ENCODE measurements around the gene GCG. TPM values are rescaled to one million over a fixed set of nuclear protein-coding genes. Genes with fewer than 3 reads are reported as not detected.

The GCG gene
- total RNA-seq, 3 donors from 2014 or later = not detected

DNA sequence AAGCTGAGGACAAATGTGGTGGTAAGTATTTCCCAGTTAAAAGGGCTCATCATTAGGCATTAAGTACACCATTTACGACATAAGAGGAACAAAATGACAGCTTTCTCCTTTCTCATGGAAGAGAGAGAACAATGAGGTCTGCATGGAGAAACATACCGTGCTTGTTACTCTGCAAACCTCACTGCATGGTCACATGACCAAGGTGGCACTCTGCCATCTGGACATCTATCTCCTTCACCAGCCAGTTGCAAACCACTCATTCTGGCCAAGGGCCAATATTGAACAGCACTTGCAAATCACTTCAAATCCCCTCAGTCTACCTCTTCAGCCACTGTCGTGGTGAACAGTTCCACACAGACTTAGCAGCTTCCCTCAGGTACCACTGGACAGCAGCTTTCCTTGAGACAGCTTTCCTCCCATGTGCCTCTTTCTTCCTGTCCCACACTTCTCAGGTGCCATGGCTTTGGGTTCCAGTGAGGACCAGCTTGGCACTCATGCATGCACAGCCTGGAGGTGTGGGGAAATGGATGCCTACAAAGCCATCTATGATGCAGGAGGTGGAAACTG is 48.5 kb downstream of the GCG start:
- DNase-seq (no peak), ATAC-seq (no peak)
- no peaks in the 10 kb centered on the region for H3K36me3 Mint-ChIP-seq (ENCODE audit: insufficient read depth)
- H3K4me1 Mint-ChIP-seq (ENCODE audit: low read depth) = no peaks in the 10 kb centered on the region
- no peak overlapping the region for H3K4me3 Mint-ChIP-seq
- no peaks in the 10 kb centered on the region for H3K27me3 Mint-ChIP-seq (ENCODE audit: low read depth)
- H3K9me3 Mint-ChIP-seq = no peaks in the 10 kb centered on the region

DNA sequence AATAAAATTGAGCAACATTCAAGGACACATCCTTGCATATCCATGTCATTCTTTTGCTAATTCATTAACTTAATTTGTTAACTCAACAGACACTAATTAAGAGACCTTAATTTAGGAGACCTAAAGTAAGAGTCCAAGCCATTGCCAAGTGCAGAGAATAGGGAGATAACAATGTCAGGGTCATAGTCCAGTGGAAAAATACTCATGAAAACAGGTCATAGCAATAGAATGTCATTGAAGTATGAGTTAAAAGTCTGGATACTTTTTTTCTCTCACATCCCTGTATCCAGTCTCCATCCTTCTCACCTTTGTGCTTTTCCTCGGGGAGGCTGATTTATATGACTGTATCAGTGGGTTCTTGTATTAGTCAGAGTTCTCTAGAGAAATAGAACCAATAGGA is 51.5 kb downstream of the GCG start:
- H3K4me3 Mint-ChIP-seq = no peak overlapping the region
- no peaks in the 10 kb centered on the region for H3K36me3 Mint-ChIP-seq (ENCODE audit: insufficient read depth)
- DNase-seq = no peak
- H3K27me3 Mint-ChIP-seq (ENCODE audit: low read depth) = no peaks in the 10 kb centered on the region
- no peaks in the 10 kb centered on the region for H3K9me3 Mint-ChIP-seq
- H3K4me1 Mint-ChIP-seq (ENCODE audit: low read depth) = no peaks in the 10 kb centered on the region
- no peak for ATAC-seq

DNA sequence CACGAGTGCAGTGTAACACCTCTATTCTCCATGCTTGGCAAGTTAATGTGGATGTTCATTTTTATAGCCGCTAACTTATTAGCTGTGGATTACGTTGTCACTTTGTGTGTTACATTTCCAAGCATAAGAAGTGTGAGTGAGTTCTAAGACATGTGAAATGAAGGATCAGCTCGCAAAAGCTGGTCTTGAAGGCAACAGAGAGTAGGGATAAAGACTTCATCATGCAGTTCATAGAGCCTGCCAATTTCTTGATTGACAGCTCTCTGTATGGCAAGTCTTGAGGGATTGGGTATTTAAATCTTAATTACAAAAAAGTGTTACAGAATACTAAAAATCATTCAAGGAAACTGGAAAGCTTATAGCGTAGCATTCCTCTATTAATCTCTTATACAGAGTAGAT is 52.2 kb downstream of the GCG start:
- DNase-seq = no peak
- no peaks in the 10 kb centered on the region for H3K9me3 Mint-ChIP-seq
- no peaks in the 10 kb centered on the region for H3K27me3 Mint-ChIP-seq (ENCODE audit: low read depth)
- ATAC-seq = no peak
- H3K4me1 Mint-ChIP-seq (ENCODE audit: low read depth) = no peaks in the 10 kb centered on the region
- H3K4me3 Mint-ChIP-seq = no peak overlapping the region
- H3K36me3 Mint-ChIP-seq (ENCODE audit: insufficient read depth) = no peaks in the 10 kb centered on the region

Other genes with a start within 250 kb of the GCG start
- gene DPP4, start 78.0 kb downstream of the GCG start, total RNA-seq = 10 to 100 TPM in 2 of 3 donors, 1 to 10 TPM in 1; 8.6 to 15.6 (median 15.3) TPM
- gene FAP, start 91.2 kb upstream of the GCG start, total RNA-seq = not detected
- gene IFIH1, start 166.4 kb upstream of the GCG start, total RNA-seq = 10 to 100 TPM; 12.8 to 17.2 (median 12.8) TPM
- gene GCA, start 191.9 kb upstream of the GCG start, total RNA-seq = 10 to 100 TPM; 11.1 to 13.0 (median 11.8) TPM

All from activated T-cell treated with anti-CD3 and anti-CD28 coated beads, Interleukin-2, amount 50 U/mL, for 4 hours (primary cell).